Muscle layer of colon (tissue), 2 donors: ENCODE data around the gene GRIP2.

Source experiments
- H3K27ac ChIP-seq: one replicate; pipeline ENCODE4 v1.7.0; 2013; ENCODE audit warnings: low read depth, mild to moderate bottlenecking, low read length, moderate library complexity
- H3K27me3 ChIP-seq, 2 donors: one replicate each; pipeline ENCODE4 v1.7.0; 2013; ENCODE audit warnings: low read length in 2 of 2, mild to moderate bottlenecking in 2 of 2; ENCODE audit not compliant: insufficient read depth in 2 of 2, control insufficient read depth in 1 of 2
- H3K36me3 ChIP-seq: one replicate; pipeline ENCODE4 v1.7.0; 2013; ENCODE audit warnings: mild to moderate bottlenecking, low read length; ENCODE audit not compliant: insufficient read depth
- H3K4me1 ChIP-seq: one replicate; pipeline ENCODE4 v1.7.0; 2013; ENCODE audit warnings: mild to moderate bottlenecking, low read length; ENCODE audit not compliant: insufficient read depth
- H3K4me3 ChIP-seq, 2 donors: one replicate each; pipeline ENCODE4 v1.7.0; 2013; ENCODE audit warnings: low read length in 2 of 2, low read depth in 1 of 2, mild to moderate bottlenecking in 1 of 2, moderate library complexity in 1 of 2
- H3K9ac ChIP-seq: one replicate; pipeline ENCODE4 v1.7.0; 2013; ENCODE audit warnings: low read length
- H3K9me3 ChIP-seq: one replicate; pipeline ENCODE4 v1.7.0; 2013; ENCODE audit warnings: mild to moderate bottlenecking, low read length
- donor health status: abdominal sarcoma.
- donor health status: Adenocarcinoma of cecum.

Gene GRIP2

GRCh38 chr3:14558029-14558428 is 17.9 kb upstream of the GRIP2 start:
- Histone ChIP-seq H3K27ac (no peak overlapping the region), H3K4me3 (no peak overlapping the region), H3K36me3 (no peaks in the 10 kb centered on the region), H3K9me3 (no peaks in the 10 kb centered on the region), H3K4me1 (peaks cover 10% of the 10 kb centered on the region), H3K9ac (no peak overlapping the region), H3K27me3 (no peaks in the 10 kb centered on the region)

GRCh38 chr3:14555835-14556234 is 15.7 kb upstream of the GRIP2 start:
- Histone ChIP-seq H3K4me3 (no peak overlapping the region), H3K27ac (no peak overlapping the region)

GRCh38 chr3:14554715-14555114 is 14.6 kb upstream of the GRIP2 start:
- Histone ChIP-seq H3K9me3 (no peaks in the 10 kb centered on the region), H3K27me3 (no peaks in the 10 kb centered on the region), H3K27ac (no peak overlapping the region), H3K4me1 (peaks cover 10% of the 10 kb centered on the region), H3K9ac (no peak overlapping the region), H3K36me3 (no peaks in the 10 kb centered on the region), H3K4me3 (no peak overlapping the region)

More at GRCh38 chr3:14555835-14556234, 15.7 kb upstream of the GRIP2 start:
- peaks cover 10% of the 10 kb centered on the region for H3K4me1 ChIP-seq
- no peaks in the 10 kb centered on the region for H3K36me3 ChIP-seq
- no peaks in the 10 kb centered on the region for H3K9me3 ChIP-seq
- H3K27me3 ChIP-seq = no peaks in the 10 kb centered on the region
- H3K9ac ChIP-seq = no peak overlapping the region

GRCh38 chr3:14553871-14554270 is 13.7 kb upstream of the GRIP2 start:
- Histone ChIP-seq H3K9me3 (no peaks in the 10 kb centered on the region), H3K27me3 (no peaks in the 10 kb centered on the region), H3K27ac (no peak overlapping the region), H3K9ac (no peak overlapping the region), H3K4me3 (no peak overlapping the region), H3K36me3 (no peaks in the 10 kb centered on the region), H3K4me1 (peaks cover 10% of the 10 kb centered on the region)

- no peak overlapping the region for H3K27ac ChIP-seq
- H3K9ac ChIP-seq = no peak overlapping the region
- H3K36me3 ChIP-seq = no peaks in the 10 kb centered on the region
- no peaks in the 10 kb centered on the region for H3K27me3 ChIP-seq
- H3K9me3 ChIP-seq = no peaks in the 10 kb centered on the region
- no peak overlapping the region for H3K4me3 ChIP-seq
- peaks cover 9% of the 10 kb centered on the region for H3K4me1 ChIP-seq
Observed at GRCh38 chr3:14552717-14553116, 12.6 kb upstream of the GRIP2 start.

GRCh38 chr3:14552041-14552648 is 12.0 kb upstream of the GRIP2 start:
- H3K4me1 ChIP-seq = peaks cover 4% of the 10 kb centered on the region
- H3K27me3 ChIP-seq = no peaks in the 10 kb centered on the region
- H3K9ac ChIP-seq = no peak overlapping the region
- no peak overlapping the region for H3K4me3 ChIP-seq
- H3K36me3 ChIP-seq = no peaks in the 10 kb centered on the region
- no peak overlapping the region for H3K27ac ChIP-seq
- no peaks in the 10 kb centered on the region for H3K9me3 ChIP-seq

- H3K4me1 ChIP-seq = no peaks in the 10 kb centered on the region
- no peak overlapping the region for H3K9ac ChIP-seq
- H3K9me3 ChIP-seq = no peaks in the 10 kb centered on the region
- H3K4me3 ChIP-seq = no peak overlapping the region
- no peaks in the 10 kb centered on the region for H3K36me3 ChIP-seq
- H3K27ac ChIP-seq = no peak overlapping the region
- H3K27me3 ChIP-seq = no peaks in the 10 kb centered on the region
Observed at GRCh38 chr3:14550651-14551611, 10.8 kb upstream of the GRIP2 start.

- no peak overlapping the region for H3K27ac ChIP-seq
- no peaks in the 10 kb centered on the region for H3K36me3 ChIP-seq
- no peaks in the 10 kb centered on the region for H3K4me1 ChIP-seq
- no peak overlapping the region for H3K9ac ChIP-seq
- H3K9me3 ChIP-seq = no peaks in the 10 kb centered on the region
- H3K27me3 ChIP-seq = no peaks in the 10 kb centered on the region
- no peak overlapping the region for H3K4me3 ChIP-seq
Observed at GRCh38 chr3:14550181-14550580, 10.0 kb upstream of the GRIP2 start.

- Histone ChIP-seq H3K9ac (no peak overlapping the region), H3K36me3 (no peaks in the 10 kb centered on the region), H3K27me3 (no peaks in the 10 kb centered on the region), H3K27ac (no peak overlapping the region), H3K4me3 (no peak overlapping the region), H3K9me3 (no peaks in the 10 kb centered on the region), H3K4me1 (no peaks in the 10 kb centered on the region)
Observed at GRCh38 chr3:14549256-14549919, 9.2 kb upstream of the GRIP2 start.

- peaks cover 3% of the 10 kb centered on the region for H3K4me1 ChIP-seq
- H3K4me3 ChIP-seq = no peak overlapping the region
- no peaks in the 10 kb centered on the region for H3K36me3 ChIP-seq
- no peaks in the 10 kb centered on the region for H3K9me3 ChIP-seq
- no peak overlapping the region for H3K27ac ChIP-seq
- H3K27me3 ChIP-seq = no peaks in the 10 kb centered on the region
- no peak overlapping the region for H3K9ac ChIP-seq
Observed at GRCh38 chr3:14548321-14548729, 8.2 kb upstream of the GRIP2 start.

GRCh38 chr3:14547693-14548092 is 7.6 kb upstream of the GRIP2 start:
- Histone ChIP-seq H3K9ac (no peak overlapping the region), H3K27ac (no peak overlapping the region), H3K9me3 (no peaks in the 10 kb centered on the region), H3K27me3 (no peaks in the 10 kb centered on the region), H3K36me3 (no peaks in the 10 kb centered on the region), H3K4me3 (no peak overlapping the region), H3K4me1 (peaks cover 4% of the 10 kb centered on the region)
